GM23248 (cell line): ENCODE measurements around the gene HEPACAM. TPM values are rescaled to one million over a fixed set of nuclear protein-coding genes. Genes with fewer than 3 reads are reported as not detected.

Experiments
- DNase-seq: peaks from one replicate; pipeline ENCODE4 v3.0.0-alpha.2; 2015
- H2AFZ ChIP-seq: fragments of 200-600 bp; sonication (generic); 2 replicates; pipeline ENCODE4 v1.6.1; 2016; ENCODE audit warnings: antibody characterized with exemption
- H3F3A ChIP-seq: fragments of 200-600 bp; sonication (generic); 2 replicates; pipeline ENCODE4 v1.6.1; 2016; ENCODE audit warnings: mild to moderate bottlenecking, antibody characterized with exemption, mixed run types; ENCODE audit not compliant: insufficient read depth
- H3K27ac ChIP-seq: fragments of 200-600 bp; sonication (generic); 2 replicates; pipeline ENCODE4 v1.5.1; 2016; ENCODE audit warnings: mild to moderate bottlenecking
- H3K27me3 ChIP-seq: fragments of 200-600 bp; sonication (generic); replicated peaks from 2 replicates; pipeline ENCODE4 v1.6.1; 2016; ENCODE audit warnings: mild to moderate bottlenecking; ENCODE audit not compliant: insufficient read depth
- H3K36me3 ChIP-seq: fragments of 200-600 bp; sonication (generic); 2 replicates; pipeline ENCODE4 v1.6.1; 2016; ENCODE audit warnings: low read depth, mild to moderate bottlenecking
- H3K4me1 ChIP-seq: fragments of 200-600 bp; sonication (generic); 2 replicates; pipeline ENCODE4 v1.6.1; 2016; ENCODE audit warnings: mild to moderate bottlenecking; ENCODE audit not compliant: insufficient read depth
- H3K4me2 ChIP-seq: fragments of 200-600 bp; sonication (generic); one replicate; pipeline ENCODE4 v1.6.1; 2016; ENCODE audit warnings: mild to moderate bottlenecking; ENCODE audit not compliant: unreplicated experiment
- H3K4me3 ChIP-seq: fragments of 200-600 bp; sonication (generic); 2 replicates; pipeline ENCODE4 v1.5.1; 2016; ENCODE audit warnings: mild to moderate bottlenecking
- H3K79me2 ChIP-seq: fragments of 200-600 bp; sonication (generic); 2 replicates; pipeline ENCODE4 v1.6.1; 2016; ENCODE audit warnings: mild to moderate bottlenecking; ENCODE audit not compliant: insufficient read depth
- H3K9ac ChIP-seq: fragments of 200-600 bp; sonication (generic); 2 replicates; pipeline ENCODE4 v1.6.1; 2016; ENCODE audit warnings: mild to moderate bottlenecking
- H3K9me2 ChIP-seq: fragments of 200-600 bp; sonication (generic); 2 replicates; pipeline ENCODE4 v1.6.1; 2016; ENCODE audit warnings: mixed run types, mild to moderate bottlenecking, moderate library complexity; ENCODE audit not compliant: insufficient read depth
- H3K9me3 ChIP-seq: fragments of 200-600 bp; sonication (generic); one replicate; pipeline ENCODE4 v1.6.1; 2017; ENCODE audit warnings: low read depth
- H4K20me1 ChIP-seq: fragments of 200-600 bp; sonication (generic); 2 replicates; pipeline ENCODE4 v1.6.0; 2016; ENCODE audit not compliant: insufficient read depth
- EZH2 ChIP-seq: fragments of 200-600 bp; sonication (generic); IDR thresholded peaks from 2 replicates; pipeline ENCODE4 v1.6.1; 2018; ENCODE audit warnings: antibody characterized with exemption, mild to moderate bottlenecking; ENCODE audit not compliant: insufficient read depth, poor library complexity, severe bottlenecking
- EZH2phosphoT487 ChIP-seq: fragments of 200-600 bp; sonication (generic); IDR thresholded peaks from 2 replicates; pipeline ENCODE4 v1.6.1; 2018; ENCODE audit warnings: antibody characterized with exemption, moderate library complexity, mild to moderate bottlenecking, low read depth; ENCODE audit not compliant: insufficient read depth
- WGBS, 2 experiments: methylation state at CpG; one replicate each; pipeline ENCODE4 v1.1.6; 2015 to 2017; ENCODE audit warnings: low lambda C conversion rate in 2 of 2, low coverage in 1 of 2; ENCODE audit errors: missing lambda C conversion rate in 2 of 2; 5-methylcytosine and 5-hydroxymethylcytosine counted together
- in situ Hi-C: fragments of 300-500 bp; cut with MboI; formaldehyde crosslinking; loops from 2 replicates; pipeline ENCODE4 v1.15.0; 2020
- polyA plus RNA-seq: library from polyadenylated mRNA; unstranded; fragments of >200 nt; fragmentation: Nextera tagmentation; extraction: Ambion mirVana; gene quantifications from 2 replicates; pipeline ENCODE4 v1.2.1, GENCODE V29; 2016
- total RNA-seq: library from RNA; depleted of rRNA; stranded (reverse); fragments of >200 nt; shearing (Covaris generic); gene quantifications from 2 replicates; pipeline ENCODE4 v1.2.3, GENCODE V29; 2014; rRNA removed

Gene HEPACAM
- total and polyA plus RNA-seq, 2 experiments from 2014 or later, result not detected

GRCh38 chr11:124872280-124872679 is 63.6 kb downstream of the HEPACAM start:
- no peak overlapping the region for H2AFZ ChIP-seq
- 28 to 31% methylated on average over 8 of the region's 8 CpGs for WGBS, 2 experiments
- no peak for DNase-seq
- H3K36me3 ChIP-seq, result no peaks in the 10 kb centered on the region
- H3K9me2 ChIP-seq, result no peaks in the 10 kb centered on the region
- H3K27ac ChIP-seq, result no peak overlapping the region
- no peaks in the 10 kb centered on the region for H3K79me2 ChIP-seq
- H3K9ac ChIP-seq, result no peak overlapping the region
- H4K20me1 ChIP-seq, result no peaks in the 10 kb centered on the region
- no peak overlapping the region for H3K4me2 ChIP-seq
- H3K4me3 ChIP-seq, result no peak overlapping the region
- no peaks in the 10 kb centered on the region for H3F3A ChIP-seq
- TF ChIP-seq EZH2phosphoT487 (no peak), EZH2 (no peak)
- H3K4me1 ChIP-seq, result no peaks in the 10 kb centered on the region
- peaks cover 52% of the 10 kb centered on the region for H3K27me3 ChIP-seq
- no peaks in the 10 kb centered on the region for H3K9me3 ChIP-seq
- in situ Hi-C loops, result loop anchor here (25.0 kb wide), 1 partner anchor 460 kb away; the partner anchor contains the start of gene OR8B4

- peak; percentile 12 for TF ChIP-seq EZH2
- no peak for TF ChIP-seq EZH2phosphoT487
- DNase-seq, result no peak
- Histone ChIP-seq H3K9me2 (no peaks in the 10 kb centered on the region), H3K4me2 (no peak overlapping the region), H3K4me1 (0 out of 2 replicates have a peak, but pooled peaks cover 3% of the 10 kb centered on the region), H3K4me3 (no peak overlapping the region), H3K27ac (no peak overlapping the region), H3K9me3 (no peaks in the 10 kb centered on the region), H3K79me2 (no peaks in the 10 kb centered on the region), H3K9ac (no peak overlapping the region), H3K36me3 (no peaks in the 10 kb centered on the region), H3K27me3 (peaks cover 68% of the 10 kb centered on the region), H3F3A (no peaks in the 10 kb centered on the region), H2AFZ (no peak overlapping the region), H4K20me1 (no peaks in the 10 kb centered on the region)
- WGBS, 2 experiments, result 15 to 20% methylated on average over 7 of the region's 7 CpGs
- in situ Hi-C loops, result loop anchor here (25.0 kb wide), 1 partner anchor 458 kb away; the partner anchor contains the start of gene OR8B4
Measured at GRCh38 chr11:124870430-124870829, 65.4 kb downstream of the HEPACAM start.

- H3K4me2 ChIP-seq, result no peak overlapping the region
- 39 to 41% methylated on average over 14 of the region's 14 CpGs for WGBS, 2 experiments
- no peaks in the 10 kb centered on the region for H3K36me3 ChIP-seq
- no peak for DNase-seq
- H3K27me3 ChIP-seq, result peaks cover 73% of the 10 kb centered on the region
- no peak overlapping the region for H3K9ac ChIP-seq
- no peak overlapping the region for H2AFZ ChIP-seq
- H3F3A ChIP-seq, result no peaks in the 10 kb centered on the region
- no peak overlapping the region for H3K27ac ChIP-seq
- no peaks in the 10 kb centered on the region for H4K20me1 ChIP-seq
- H3K9me2 ChIP-seq, result no peaks in the 10 kb centered on the region
- no peak overlapping the region for H3K4me3 ChIP-seq
- TF ChIP-seq EZH2 (peak; percentile 48), EZH2phosphoT487 (no peak)
- H3K9me3 ChIP-seq, result no peaks in the 10 kb centered on the region
- 0 out of 2 replicates have a peak, but pooled peaks cover 4% of the 10 kb centered on the region for H3K4me1 ChIP-seq
- H3K79me2 ChIP-seq, result no peaks in the 10 kb centered on the region
- in situ Hi-C loops, result loop anchor here (25.0 kb wide), 1 partner anchor 458 kb away; the partner anchor contains the start of gene OR8B4
Measured at GRCh38 chr11:124869856-124870387, 65.9 kb downstream of the HEPACAM start.

- no peaks in the 10 kb centered on the region for H3K9me3 ChIP-seq
- H3K4me2 ChIP-seq, result no peak overlapping the region
- H3K9ac ChIP-seq, result no peak overlapping the region
- H3K27me3 ChIP-seq, result peaks cover 79% of the 10 kb centered on the region
- no peak overlapping the region for H3K27ac ChIP-seq
- 2 to 4% methylated on average over 16 of the region's 16 CpGs for WGBS, 2 experiments
- H2AFZ ChIP-seq, result no peak overlapping the region
- H4K20me1 ChIP-seq, result no peaks in the 10 kb centered on the region
- H3K4me1 ChIP-seq, result 0 out of 2 replicates have a peak, but pooled peaks cover 4% of the 10 kb centered on the region
- TF ChIP-seq EZH2 (no peak), EZH2phosphoT487 (no peak)
- H3K9me2 ChIP-seq, result no peaks in the 10 kb centered on the region
- H3K36me3 ChIP-seq, result no peaks in the 10 kb centered on the region
- in situ Hi-C loops, result loop anchor here (25.0 kb wide), 1 partner anchor 457 kb away; the partner anchor contains the start of gene OR8B4
- no peak overlapping the region for H3K4me3 ChIP-seq
- H3K79me2 ChIP-seq, result no peaks in the 10 kb centered on the region
- DNase-seq, result no peak
- H3F3A ChIP-seq, result no peaks in the 10 kb centered on the region
Measured at GRCh38 chr11:124869331-124869730, 66.5 kb downstream of the HEPACAM start.

Other genes with a start within 250 kb of the HEPACAM start
- 0.32 TPM in 1 of 2 replicates, not detected in the other for gene NRGN, start 196.1 kb downstream of the HEPACAM start, total RNA-seq
- gene NRGN, start 196.1 kb downstream of the HEPACAM start, polyA plus RNA-seq, result 0.23 and 0.29 TPM in 2 replicates
- gene VSIG2, start 183.8 kb downstream of the HEPACAM start, total RNA-seq, result not detected in 2 replicates
- not detected in 2 replicates for gene VSIG2, start 183.8 kb downstream of the HEPACAM start, polyA plus RNA-seq
- gene ESAM, start 173.8 kb downstream of the HEPACAM start, total RNA-seq, result not detected in 2 replicates
- not detected in 2 replicates for gene ESAM, start 173.8 kb downstream of the HEPACAM start, polyA plus RNA-seq
- gene MSANTD2, start 135.6 kb downstream of the HEPACAM start, total RNA-seq, result 8.4 and 11.5 TPM in 2 replicates
- gene MSANTD2, start 135.6 kb downstream of the HEPACAM start, polyA plus RNA-seq, result 4.5 and 6.0 TPM in 2 replicates
- 10.5 and 12.1 TPM in 2 replicates for gene ROBO3, start 70.6 kb downstream of the HEPACAM start, total RNA-seq
- gene ROBO3, start 70.6 kb downstream of the HEPACAM start, polyA plus RNA-seq, result 9.9 and 12.1 TPM in 2 replicates
- gene ROBO4, start 38.2 kb downstream of the HEPACAM start, total RNA-seq, result 0.51 and 1.3 TPM in 2 replicates
- gene ROBO4, start 38.2 kb downstream of the HEPACAM start, polyA plus RNA-seq, result 0.53 and 1.1 TPM in 2 replicates
- gene HEPN1, start 16.8 kb downstream of the HEPACAM start, total RNA-seq, result not detected in 2 replicates
- gene HEPN1, start 16.8 kb downstream of the HEPACAM start, polyA plus RNA-seq, result not detected in 2 replicates
- 0.97 and 1.3 TPM in 2 replicates for gene CCDC15, start 18.2 kb upstream of the HEPACAM start, total RNA-seq
- 1.6 and 1.8 TPM in 2 replicates for gene CCDC15, start 18.2 kb upstream of the HEPACAM start, polyA plus RNA-seq
- 2.6 and 5.2 TPM in 2 replicates for gene SLC37A2, start 127.3 kb upstream of the HEPACAM start, total RNA-seq
- 1.2 and 1.7 TPM in 2 replicates for gene SLC37A2, start 127.3 kb upstream of the HEPACAM start, polyA plus RNA-seq
- 31.9 and 44.9 TPM in 2 replicates for gene TMEM218, start 175.6 kb upstream of the HEPACAM start, total RNA-seq
- 30.1 and 32.8 TPM in 2 replicates for gene TMEM218, start 175.6 kb upstream of the HEPACAM start, polyA plus RNA-seq
- gene PKNOX2, start 228.7 kb upstream of the HEPACAM start, total RNA-seq, result 0.51 and 0.76 TPM in 2 replicates
- gene PKNOX2, start 228.7 kb upstream of the HEPACAM start, polyA plus RNA-seq, result 0.08 and 0.21 TPM in 2 replicates